Panc1 (cell line): ENCODE results near the gene PHLDA3. TPM values are rescaled to one million over a fixed set of nuclear protein-coding genes. Genes with fewer than 3 reads are reported as not detected.

Source experiments
- ATAC-seq: fragments of 200-7000 bp; cut with Tn5 transposase; 2 replicates; pipeline ENCODE4 v1.9.1; 2020; ENCODE audit warnings: mild to moderate bottlenecking, moderate library complexity
- BruUV-seq: library from RNA; stranded (reverse); fragments of 400-500 nt; replicated peaks from 2 replicates; lab custom pipeline; 2021; lab: Mats Ljungman, UMichigan
- CTCF ChIA-PET: fragments of 300-600 bp; sonication (Branson Sonifier 250); formaldehyde crosslinking; loops from one replicate; lab custom pipeline; 2022; ENCODE audit warnings: antibody characterized with exemption; lab: Charles Lee
- POLR2A ChIA-PET: fragments of 300-600 bp; sonication (Branson Sonifier 250); formaldehyde crosslinking; loops from one replicate; lab custom pipeline; 2022; ENCODE audit warnings: antibody characterized with exemption; lab: Charles Lee
- DNase-seq: peaks from one replicate; pipeline ENCODE4 v3.0.0-alpha.2; 2010; ENCODE audit warnings: low read depth, low spot score
- H3K27ac ChIP-seq: 2 replicates; pipeline ENCODE4 v1.5.1; 2011; ENCODE audit warnings: mild to moderate bottlenecking, low read length, inconsistent platforms
- H3K27me3 ChIP-seq: fragments of 200-500 bp; sonication (Bioruptor generic); 2 replicates; pipeline ENCODE4 v1.6.0; 2014; ENCODE audit warnings: low read length, inconsistent platforms; ENCODE audit not compliant: control insufficient read depth, insufficient read depth
- H3K36me3 ChIP-seq: fragments of 200-500 bp; sonication (Bioruptor generic); 2 replicates; pipeline ENCODE4 v1.5.1; 2014; ENCODE audit warnings: inconsistent platforms, mild to moderate bottlenecking, low read length, moderate library complexity; ENCODE audit not compliant: control insufficient read depth, insufficient read depth
- H3K4me1 ChIP-seq: 2 replicates; pipeline ENCODE4 v1.5.1; 2011; ENCODE audit warnings: inconsistent platforms, mild to moderate bottlenecking, low read length, moderate library complexity; ENCODE audit not compliant: control insufficient read depth, insufficient read depth
- H3K4me3 ChIP-seq, 2 experiments: 2 replicates each; pipeline ENCODE4 v1.5.1; 2011 to 2012; ENCODE audit warnings: low read depth in 2 of 2, low read length in 2 of 2, mild to moderate bottlenecking in 2 of 2, inconsistent platforms in 1 of 2, moderate library complexity in 1 of 2
- H3K9me3 ChIP-seq: fragments of 200-500 bp; sonication (Bioruptor generic); 2 replicates; pipeline ENCODE4 v1.5.1; 2014; ENCODE audit warnings: low read depth, mild to moderate bottlenecking, inconsistent platforms, low read length, moderate library complexity; ENCODE audit not compliant: control insufficient read depth, insufficient read depth
- POLR2AphosphoS5 ChIP-seq: IDR thresholded peaks from 2 replicates; pipeline ENCODE4 v1.6.1; 2012; ENCODE audit warnings: mild to moderate bottlenecking, low read depth, low read length, moderate library complexity
- REST ChIP-seq, 2 experiments: IDR thresholded peaks; 2 replicates each; pipeline ENCODE4 v1.6.1; 2011 to 2012; ENCODE audit warnings: low read depth in 2 of 2, control low read depth in 1 of 2, low read length in 1 of 2, mild to moderate bottlenecking in 1 of 2, moderate library complexity in 1 of 2; ENCODE audit not compliant: insufficient read depth in 1 of 2
- SIN3A ChIP-seq: IDR thresholded peaks from 2 replicates; pipeline ENCODE4 v1.6.1; 2012; ENCODE audit warnings: low read depth, mild to moderate bottlenecking, low read length, moderate library complexity, borderline replicate concordance; ENCODE audit not compliant: insufficient read depth
- TCF7L2 ChIP-seq: IDR thresholded peaks from 2 replicates; pipeline ENCODE4 v1.6.1; 2011; ENCODE audit warnings: mild to moderate bottlenecking, low read depth, low read length, inconsistent platforms
- in situ Hi-C: cut with HindIII; loops from 2 replicates; pipeline ENCODE4 v1.10.0; 2016; ENCODE audit warnings: low sequenced_read_pairs, low pct_unique_long_range_greater_than_20kb
- intact Hi-C: fragments of 100-400 bp; cut with micrococcal nuclease; formaldehyde crosslinking; loops from one replicate; pipeline ENCODE4 v1.10.0; 2022; ENCODE audit not compliant: unreplicated experiment
- total RNA-seq: library from RNA; stranded (reverse); gene quantifications from one replicate; pipeline ENCODE4 v1.2.1, GENCODE V29; 2021; ENCODE audit not compliant: unreplicated experiment
- TF ChIP-seq, protein P1 (sequence below): fragments of 450-650 bp; IDR thresholded peaks from 2 replicates; pipeline ENCODE4 v1.5.1; 2017; ENCODE audit warnings: mild to moderate bottlenecking

Gene PHLDA3
- total RNA-seq, 1 experiment from 2014 or later, result 12.3 TPM

- Histone ChIP-seq H3K9me3 (no peaks in the 10 kb centered on the region), H3K4me3 (no peak overlapping the region), H3K27ac (no peak overlapping the region), H3K36me3 (no peaks in the 10 kb centered on the region), H3K27me3 (no peaks in the 10 kb centered on the region), H3K4me1 (no peaks in the 10 kb centered on the region)
- in situ Hi-C loops, result no loop called here
- POLR2A ChIA-PET, result no interaction called here
- TF ChIP-seq REST (IDR thresholded peaks at IDR 0.05; ENCODE audit: insufficient read depth in 1 of 2, low read depth in 2 of 2, low read length in 1 of 2) (no peak), TCF7L2 (no peak), SIN3A (no peak), POLR2AphosphoS5 (no peak)
- TF ChIP-seq, protein P1, sequence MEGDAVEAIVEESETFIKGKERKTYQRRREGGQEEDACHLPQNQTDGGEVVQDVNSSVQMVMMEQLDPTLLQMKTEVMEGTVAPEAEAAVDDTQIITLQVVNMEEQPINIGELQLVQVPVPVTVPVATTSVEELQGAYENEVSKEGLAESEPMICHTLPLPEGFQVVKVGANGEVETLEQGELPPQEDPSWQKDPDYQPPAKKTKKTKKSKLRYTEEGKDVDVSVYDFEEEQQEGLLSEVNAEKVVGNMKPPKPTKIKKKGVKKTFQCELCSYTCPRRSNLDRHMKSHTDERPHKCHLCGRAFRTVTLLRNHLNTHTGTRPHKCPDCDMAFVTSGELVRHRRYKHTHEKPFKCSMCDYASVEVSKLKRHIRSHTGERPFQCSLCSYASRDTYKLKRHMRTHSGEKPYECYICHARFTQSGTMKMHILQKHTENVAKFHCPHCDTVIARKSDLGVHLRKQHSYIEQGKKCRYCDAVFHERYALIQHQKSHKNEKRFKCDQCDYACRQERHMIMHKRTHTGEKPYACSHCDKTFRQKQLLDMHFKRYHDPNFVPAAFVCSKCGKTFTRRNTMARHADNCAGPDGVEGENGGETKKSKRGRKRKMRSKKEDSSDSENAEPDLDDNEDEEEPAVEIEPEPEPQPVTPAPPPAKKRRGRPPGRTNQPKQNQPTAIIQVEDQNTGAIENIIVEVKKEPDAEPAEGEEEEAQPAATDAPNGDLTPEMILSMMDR, result no peak
- intact Hi-C loops, result no loop called here
- BruUV-seq, result no TSS peak
- CTCF ChIA-PET, result interaction anchor here (0.7 to 2.0 kb wide), 4 partner anchors 25 to 76 kb away, joined by 3 to 23 read pairs (median 10); no protein-coding TSS in a partner anchor
- DNase-seq, result no peak
- ATAC-seq, result no peak
Measured at GRCh38 chr1:201436969-201437368, 32.0 kb downstream of the PHLDA3 start.

DNA sequence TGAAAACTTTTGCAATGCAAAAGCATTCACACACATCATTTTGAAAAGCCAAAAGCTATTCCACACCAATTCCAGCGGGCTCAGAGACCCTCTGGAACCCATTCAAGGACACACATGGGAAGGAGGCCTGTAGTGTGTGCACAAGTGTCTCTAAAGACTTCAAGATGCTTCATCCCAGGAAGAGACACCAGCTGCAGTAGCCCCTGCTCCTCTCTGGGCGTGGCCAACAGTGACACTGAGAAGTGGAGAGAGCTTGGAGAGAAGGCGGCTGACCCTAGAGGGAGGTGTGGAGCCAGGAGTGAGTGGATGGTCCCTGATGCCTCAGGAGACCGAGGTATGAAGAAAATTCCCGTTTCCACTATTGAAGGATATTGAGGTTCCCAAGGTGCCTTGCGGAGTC, 32.6 kb downstream of the PHLDA3 start:
- TF ChIP-seq REST (IDR thresholded peaks at IDR 0.05; ENCODE audit: insufficient read depth in 1 of 2, low read depth in 2 of 2, low read length in 1 of 2) (no peak), TCF7L2 (no peak), POLR2AphosphoS5 (no peak), SIN3A (no peak)
- TF ChIP-seq, protein P1, result no peak
- ChIA-PET POLR2A (no interaction called here), CTCF (interaction anchor here (0.7 to 2.0 kb wide), 8 partner anchors 15 to 333 kb away, joined by 3 to 23 read pairs (median 4); partner anchors contain the start of gene TNNI1)
- Histone ChIP-seq H3K9me3 (no peaks in the 10 kb centered on the region), H3K4me1 (no peaks in the 10 kb centered on the region), H3K36me3 (no peaks in the 10 kb centered on the region), H3K4me3 (no peak overlapping the region), H3K27me3 (no peaks in the 10 kb centered on the region), H3K27ac (no peak overlapping the region)
- intact Hi-C loops (no loop called here), in situ Hi-C loops (no loop called here)
- BruUV-seq, result no TSS peak
- DNase-seq (no peak), ATAC-seq (peak; percentile 89)
